Gastrocnemius medialis (tissue), 4 donors: Measurements from ENCODE around the gene RPL27A. TPM values are rescaled to one million over a fixed set of nuclear protein-coding genes. Genes with fewer than 3 reads are reported as not detected.
A peak's percentile ranks its signal among the peaks of the same experiment; 100 is the strongest.

Experiments used
- ATAC-seq, 2 donors: fragments of 150-250 bp; one replicate each; pipeline ENCODE4 v1.9.1; 2016
- DNase-seq, 2 donors: peaks; one replicate each; pipeline ENCODE4 v3.0.0-alpha.2; 2019
- H3K27ac ChIP-seq, 4 donors: fragments of 200-600 bp; sonication (generic); 1 replicate in 1 of 4; 2 replicates in 3 of 4; pipeline ENCODE4 v1.5.1; 2016 to 2018; ENCODE audit warnings: mild to moderate bottlenecking in 2 of 4, moderate library complexity in 1 of 4
- H3K27me3 ChIP-seq, 3 donors: fragments of 200-600 bp; sonication (generic) in 2 of 3; 1 replicate in 1 of 3; 2 replicates in 2 of 3; pipeline versions ENCODE4 v1.5.1 to v1.6.0; 2016 to 2019; ENCODE audit warnings: mild to moderate bottlenecking in 1 of 3, moderate library complexity in 1 of 3
- H3K36me3 ChIP-seq, 2 donors: fragments of 200-600 bp; sonication (generic) in 1 of 2; one replicate each; pipeline ENCODE4 v1.5.1; 2017 to 2018
- H3K4me1 ChIP-seq, 2 donors: fragments of 200-600 bp; sonication (generic) in 1 of 2; one replicate each; pipeline ENCODE4 v1.5.1; 2016 to 2017; ENCODE audit warnings: mild to moderate bottlenecking in 2 of 2
- H3K4me3 ChIP-seq, 4 donors: fragments of 200-600 bp; sonication (generic) in 3 of 4; 1 replicate in 1 of 4; 2 replicates in 3 of 4; pipeline ENCODE4 v1.5.1; 2016 to 2019; ENCODE audit warnings: mild to moderate bottlenecking in 2 of 4
- H3K9me3 ChIP-seq, 3 donors: fragments of 200-600 bp; sonication (generic) in 2 of 3; 1 replicate in 1 of 3; 2 replicates in 2 of 3; pipeline ENCODE4 v1.5.1; 2016 to 2019
- CTCF ChIP-seq, 5 experiments: fragments of 450-650 bp in 3 of 5; fragments of 200-600 bp in 2 of 5; sonication (generic) in 2 of 5; IDR thresholded peaks in 4 of 5; conservative IDR thresholded peaks in 1 of 5; 1 replicate in 4 of 5; 2 replicates in 1 of 5; pipeline ENCODE4 v1.5.1; 2016 to 2019; ENCODE audit warnings: antibody characterized with exemption in 5 of 5, mild to moderate bottlenecking in 3 of 5, moderate library complexity in 3 of 5
- POLR2A ChIP-seq, 2 donors: fragments of 450-650 bp; IDR thresholded peaks; one replicate each; pipeline ENCODE4 v1.6.1; 2017; ENCODE audit warnings: antibody characterized with exemption in 2 of 2, mild to moderate bottlenecking in 2 of 2, moderate library complexity in 2 of 2
- in situ Hi-C, 4 donors: fragments of 200-750 bp; cut with MboI; loops; one replicate each; pipeline versions ENCODE4 v1.15.0 to v1.8.0; 2017; ENCODE audit warnings: low sequenced_read_pairs in 4 of 4
- intact Hi-C: fragments of 100-400 bp; cut with DNase I; formaldehyde crosslinking; loops from one replicate; pipeline ENCODE4 v1.15.1; 2023; ENCODE audit warnings: low total_unique reads
- total RNA-seq, 4 donors: library from RNA; depleted of rRNA; stranded (reverse); fragments of >200 nt; gene quantifications; one replicate each; pipeline versions ENCODE4 v1.1.0 to v1.2.3, GENCODE V29; 2016

The RPL27A gene
- total RNA-seq, 4 donors from 2014 or later: 598 to 693 (median 633) TPM

- Histone ChIP-seq H3K27me3 (no peaks in the 10 kb centered on the region), H3K27ac (no peak overlapping the region), H3K9me3 (no peaks in the 10 kb centered on the region), H3K4me3 (no peak overlapping the region), H3K4me1 (peaks cover 9 to 10% of the 10 kb centered on the region in 2 donors), H3K36me3 (no peaks in the 10 kb centered on the region)
- DNase-seq (no peak), ATAC-seq (no peak)
- in situ Hi-C loops: loop anchor here in 3 of 4 donors (10.0 to 25.0 kb wide), 5 partner anchors 136 to 461 kb away; partner anchors contain the start of genes AKIP1 (in 1 of the 3) and TMEM9B (in 1 of the 3)
- TF ChIP-seq CTCF (IDR thresholded peaks at IDR 0.05 in 4 of 5, conservative IDR thresholded peaks at IDR 0.05 in 1 of 5) (no peak), POLR2A (IDR thresholded peaks at IDR 0.05) (no peak)
- intact Hi-C loops: no loop called here
Observed at GRCh38 chr11:8676458-8676857, 6.1 kb upstream of the RPL27A start.

GRCh38 chr11:8679006-8679405 is 3.6 kb upstream of the RPL27A start:
- in situ Hi-C loops (loop anchor here in 3 of 4 donors (10.0 to 25.0 kb wide), 5 partner anchors 133 to 458 kb away; partner anchors contain the start of genes AKIP1 (in 1 of the 3) and TMEM9B (in 1 of the 3)), intact Hi-C loops (no loop called here)
- H3K4me1 ChIP-seq: peaks cover 14 to 18% of the 10 kb centered on the region in 2 donors
- DNase-seq: no peak
- H3K27me3 ChIP-seq: no peaks in the 10 kb centered on the region
- peaks cover 0 to 3% of the 10 kb centered on the region in 2 donors for H3K36me3 ChIP-seq
- H3K4me3 ChIP-seq: no peak overlapping the region
- no peak for TF ChIP-seq POLR2A (IDR thresholded peaks at IDR 0.05)
- no peak for TF ChIP-seq CTCF (IDR thresholded peaks at IDR 0.05 in 4 of 5, conservative IDR thresholded peaks at IDR 0.05 in 1 of 5)
- no peak for ATAC-seq
- H3K27ac ChIP-seq: no peak overlapping the region
- no peaks in the 10 kb centered on the region for H3K9me3 ChIP-seq

- Histone ChIP-seq H3K27me3 (no peaks in the 10 kb centered on the region), H3K4me1 (peaks cover 19 to 24% of the 10 kb centered on the region in 2 donors), H3K9me3 (no peaks in the 10 kb centered on the region), H3K36me3 (peaks cover 0 to 28% of the 10 kb centered on the region in 2 donors), H3K27ac (peak overlapping the region; percentile 88 to 99 (median 98)), H3K4me3 (peak overlapping the region; percentile 70 to 100 (median 94))
- ATAC-seq (peak; percentile 49), DNase-seq (no peak)
- in situ Hi-C loops (loop anchor here (10.0 to 25.0 kb wide), 6 partner anchors 130 to 455 kb away; partner anchors contain the start of genes TMEM9B (in 2 of the 4) and AKIP1 (in 1 of the 4)), intact Hi-C loops (loop anchor here (1.0 to 5.0 kb wide), 3 partner anchors 35 to 282 kb away; partner anchors contain the start of gene TMEM9B)
- TF ChIP-seq CTCF (IDR thresholded peaks at IDR 0.05 in 4 of 5, conservative IDR thresholded peaks at IDR 0.05 in 1 of 5) (no peak), POLR2A (IDR thresholded peaks at IDR 0.05) (no peak)
Observed at GRCh38 chr11:8681837-8682302, 722 bp upstream of the RPL27A start.

GRCh38 chr11:8683115-8683807 is 669 bp downstream of the RPL27A start:
- Histone ChIP-seq H3K9me3 (no peaks in the 10 kb centered on the region), H3K4me1 (peaks cover 33% of the 10 kb centered on the region in 2 donors), H3K36me3 (peaks cover 0 to 28% of the 10 kb centered on the region in 2 donors), H3K27me3 (no peaks in the 10 kb centered on the region), H3K27ac (peak overlapping the region; percentile 88 to 99 (median 98)), H3K4me3 (peak overlapping the region; percentile 70 to 100 (median 94))
- ATAC-seq: peak; percentile 2 to 7
- in situ Hi-C loops (loop anchor here (10.0 to 25.0 kb wide), 6 partner anchors 129 to 454 kb away; partner anchors contain the start of genes TMEM9B (in 2 of the 4) and AKIP1 (in 1 of the 4)), intact Hi-C loops (loop anchor here (5.0 kb wide), 1 partner anchor 34 kb away; no protein-coding TSS in a partner anchor)
- no peak for TF ChIP-seq CTCF (IDR thresholded peaks at IDR 0.05 in 4 of 5, conservative IDR thresholded peaks at IDR 0.05 in 1 of 5)
- TF ChIP-seq POLR2A (IDR thresholded peaks at IDR 0.05): no peak
- no peak for DNase-seq
